ENCODE results near the gene SRGAP2C. TPM values are rescaled to one million over a fixed set of nuclear protein-coding genes. Genes with fewer than 3 reads are reported as not detected.
"Not testable (repeated sequence)": the region's sequence is repeated elsewhere in the genome, so short reads cannot be mapped to it uniquely, and the experiment has no call there.

Gene SRGAP2C
- total and polyA plus RNA-seq, 2 donors (not counting 3 experiments of a cell fraction or from before 2014, with no cell fraction given): 5.6 to 56.4 TPM

DNA sequence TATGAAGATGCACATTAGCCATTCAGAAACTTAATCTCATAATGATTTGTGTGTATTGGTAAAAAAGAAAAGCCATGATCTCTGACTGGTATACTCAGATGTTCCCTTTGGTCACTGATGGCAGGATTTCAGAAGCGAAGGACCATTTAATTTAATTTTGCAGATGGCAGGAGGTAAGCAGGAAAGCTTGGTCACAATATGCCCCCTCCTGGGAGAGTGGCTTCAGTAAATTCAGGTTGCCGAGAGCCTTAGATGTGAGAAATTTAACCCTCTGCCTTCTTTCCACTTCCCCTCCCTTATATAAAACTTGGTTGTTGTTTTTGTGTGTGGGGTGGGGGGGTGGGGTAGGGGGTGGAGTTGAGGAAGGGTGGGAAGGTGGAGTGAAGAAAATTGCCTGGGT lies 72.9 kb downstream of the SRGAP2C start:
- H3K27ac ChIP-seq (ENCODE audit: insufficient read depth, low read depth, low read length); H3K36me3 ChIP-seq (ENCODE audit: control insufficient read depth in 2 of 2, extremely low read depth in 1 of 2, insufficient read depth in 2 of 2, low read length in 2 of 2); H3K27me3 ChIP-seq (ENCODE audit: control insufficient read depth in 2 of 2, insufficient read depth in 2 of 2, low read length in 2 of 2); FAIRE-seq; H3K4me3 ChIP-seq (replicated peaks in 1 of 3; ENCODE audit: insufficient read depth in 1 of 3, low read depth in 1 of 3, low read length in 3 of 3); H3K9me3 ChIP-seq (replicated peaks; ENCODE audit: control insufficient read depth, insufficient read depth, low read length); DNase-seq (ENCODE audit: low read depth, low spot score); H2AFZ ChIP-seq (ENCODE audit: low read depth, low read length); H3K4me1 ChIP-seq (ENCODE audit: control insufficient read depth, extremely low read depth, insufficient read depth, low read length); CTCF ChIA-PET; H3K9ac ChIP-seq (replicated peaks; ENCODE audit: extremely low read depth, insufficient read depth, low read length); H3K79me2 ChIP-seq (ENCODE audit: control insufficient read depth, insufficient read depth, low read length); intact Hi-C loops (cut with micrococcal nuclease); POLR2A ChIA-PET; dilution Hi-C loops (cut with MboI; ENCODE audit: extremely low pct_ligation_motif_present, low sequenced_read_pairs); H4K20me1 ChIP-seq (replicated peaks; ENCODE audit: control insufficient read depth, extremely low read depth, insufficient read depth, low read length); BruUV-seq (replicated peaks); H3K4me2 ChIP-seq (ENCODE audit: insufficient read depth, low read length); H3K9me1 ChIP-seq (replicated peaks; ENCODE audit: control insufficient read depth, extremely low read depth, insufficient read depth, low read length): not testable (repeated sequence)

DNA sequence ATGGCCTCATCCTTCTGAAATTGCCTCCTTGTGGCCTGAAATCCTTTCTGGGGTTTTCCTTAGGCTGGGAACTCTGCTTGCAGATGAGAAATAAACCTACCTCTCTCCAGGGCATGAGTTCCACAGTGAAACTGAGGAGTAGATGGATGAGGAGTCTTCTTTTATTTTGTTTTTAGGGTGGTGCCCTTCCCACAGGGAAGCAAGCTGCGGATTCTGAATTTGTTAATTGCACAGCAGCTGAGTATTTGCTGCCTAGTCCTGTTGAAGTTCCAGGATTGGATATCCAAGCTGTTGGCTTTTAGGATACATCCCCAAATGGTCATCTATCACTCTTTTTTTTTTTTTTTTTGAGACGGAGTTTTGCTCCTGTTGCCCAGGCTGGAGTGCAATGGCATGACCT lies 73.4 kb downstream of the SRGAP2C start:
- H3K9ac ChIP-seq (replicated peaks; ENCODE audit: extremely low read depth, insufficient read depth, low read length); H3K4me3 ChIP-seq (replicated peaks in 1 of 3; ENCODE audit: insufficient read depth in 1 of 3, low read depth in 1 of 3, low read length in 3 of 3); H3K27me3 ChIP-seq (ENCODE audit: control insufficient read depth in 2 of 2, insufficient read depth in 2 of 2, low read length in 2 of 2); H3K9me3 ChIP-seq (replicated peaks; ENCODE audit: control insufficient read depth, insufficient read depth, low read length); H3K27ac ChIP-seq (ENCODE audit: insufficient read depth, low read depth, low read length); DNase-seq (ENCODE audit: low read depth, low spot score); BruUV-seq (replicated peaks); H3K79me2 ChIP-seq (ENCODE audit: control insufficient read depth, insufficient read depth, low read length); H3K36me3 ChIP-seq (ENCODE audit: control insufficient read depth in 2 of 2, extremely low read depth in 1 of 2, insufficient read depth in 2 of 2, low read length in 2 of 2); POLR2A ChIA-PET; H3K4me2 ChIP-seq (ENCODE audit: insufficient read depth, low read length); H2AFZ ChIP-seq (ENCODE audit: low read depth, low read length); intact Hi-C loops (cut with micrococcal nuclease); CTCF ChIA-PET; H4K20me1 ChIP-seq (replicated peaks; ENCODE audit: control insufficient read depth, extremely low read depth, insufficient read depth, low read length); H3K4me1 ChIP-seq (ENCODE audit: control insufficient read depth, extremely low read depth, insufficient read depth, low read length); FAIRE-seq; H3K9me1 ChIP-seq (replicated peaks; ENCODE audit: control insufficient read depth, extremely low read depth, insufficient read depth, low read length); dilution Hi-C loops (cut with MboI; ENCODE audit: extremely low pct_ligation_motif_present, low sequenced_read_pairs): not testable (repeated sequence)

DNA sequence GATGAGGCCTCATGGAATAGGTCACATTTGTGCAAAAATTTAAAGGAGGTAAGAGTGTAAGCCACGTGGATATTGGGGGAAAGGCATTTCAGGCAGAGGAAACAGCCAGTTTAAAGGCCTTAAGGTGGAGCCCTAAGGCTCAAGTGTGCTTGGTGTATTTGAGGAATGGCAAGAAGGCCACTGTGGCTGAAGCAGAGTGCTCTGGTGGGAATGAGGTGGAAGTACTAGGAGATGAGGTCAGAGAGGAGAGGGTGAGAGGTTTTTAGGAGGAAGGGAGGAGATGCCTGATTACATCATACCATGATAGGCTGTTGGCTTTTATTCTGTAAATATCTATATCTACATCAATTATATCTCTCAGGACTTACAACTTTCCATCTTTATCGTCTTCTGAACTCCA lies 75.4 kb downstream of the SRGAP2C start:
- H3K27ac ChIP-seq (ENCODE audit: insufficient read depth, low read depth, low read length); FAIRE-seq; H3K27me3 ChIP-seq (ENCODE audit: control insufficient read depth in 2 of 2, insufficient read depth in 2 of 2, low read length in 2 of 2); H3K4me2 ChIP-seq (ENCODE audit: insufficient read depth, low read length); H3K36me3 ChIP-seq (ENCODE audit: control insufficient read depth in 2 of 2, extremely low read depth in 1 of 2, insufficient read depth in 2 of 2, low read length in 2 of 2); H3K9me1 ChIP-seq (replicated peaks; ENCODE audit: control insufficient read depth, extremely low read depth, insufficient read depth, low read length); intact Hi-C loops (cut with micrococcal nuclease); POLR2A ChIA-PET; H3K4me3 ChIP-seq (replicated peaks in 1 of 3; ENCODE audit: insufficient read depth in 1 of 3, low read depth in 1 of 3, low read length in 3 of 3); H2AFZ ChIP-seq (ENCODE audit: low read depth, low read length); H3K9me3 ChIP-seq (replicated peaks; ENCODE audit: control insufficient read depth, insufficient read depth, low read length); dilution Hi-C loops (cut with MboI; ENCODE audit: extremely low pct_ligation_motif_present, low sequenced_read_pairs); H4K20me1 ChIP-seq (replicated peaks; ENCODE audit: control insufficient read depth, extremely low read depth, insufficient read depth, low read length); CTCF ChIA-PET; DNase-seq (ENCODE audit: low read depth, low spot score); H3K9ac ChIP-seq (replicated peaks; ENCODE audit: extremely low read depth, insufficient read depth, low read length); H3K4me1 ChIP-seq (ENCODE audit: control insufficient read depth, extremely low read depth, insufficient read depth, low read length); BruUV-seq (replicated peaks); H3K79me2 ChIP-seq (ENCODE audit: control insufficient read depth, insufficient read depth, low read length): not testable (repeated sequence)

DNA sequence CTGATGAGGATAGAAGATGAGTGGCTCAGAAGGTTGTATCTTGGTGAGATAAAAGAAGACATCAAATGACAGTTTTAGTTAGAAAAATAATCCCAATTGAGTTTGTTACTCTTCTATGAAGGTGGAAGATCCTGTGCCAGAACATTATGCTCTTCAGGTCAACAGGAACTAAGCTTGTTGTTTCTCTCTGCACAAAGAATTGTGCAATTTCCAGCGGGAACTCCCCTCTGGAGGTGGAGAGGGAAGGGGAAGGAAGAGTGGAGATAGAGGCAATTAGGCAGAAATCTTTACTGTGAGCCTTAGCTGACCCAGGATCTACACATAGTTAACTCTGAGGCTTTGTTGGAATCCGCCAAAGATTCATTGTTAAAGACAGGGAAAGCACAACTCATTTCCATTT lies 77.4 kb downstream of the SRGAP2C start:
- DNase-seq (ENCODE audit: low read depth, low spot score); POLR2A ChIA-PET; intact Hi-C loops (cut with micrococcal nuclease); FAIRE-seq; H3K27ac ChIP-seq (ENCODE audit: insufficient read depth, low read depth, low read length); H2AFZ ChIP-seq (ENCODE audit: low read depth, low read length); H3K79me2 ChIP-seq (ENCODE audit: control insufficient read depth, insufficient read depth, low read length); H3K9me3 ChIP-seq (replicated peaks; ENCODE audit: control insufficient read depth, insufficient read depth, low read length); H3K27me3 ChIP-seq (ENCODE audit: control insufficient read depth in 2 of 2, insufficient read depth in 2 of 2, low read length in 2 of 2); dilution Hi-C loops (cut with MboI; ENCODE audit: extremely low pct_ligation_motif_present, low sequenced_read_pairs); BruUV-seq (replicated peaks); H3K4me2 ChIP-seq (ENCODE audit: insufficient read depth, low read length); H3K9me1 ChIP-seq (replicated peaks; ENCODE audit: control insufficient read depth, extremely low read depth, insufficient read depth, low read length); H3K4me3 ChIP-seq (replicated peaks in 1 of 3; ENCODE audit: insufficient read depth in 1 of 3, low read depth in 1 of 3, low read length in 3 of 3); H3K9ac ChIP-seq (replicated peaks; ENCODE audit: extremely low read depth, insufficient read depth, low read length); CTCF ChIA-PET; H3K4me1 ChIP-seq (ENCODE audit: control insufficient read depth, extremely low read depth, insufficient read depth, low read length); H4K20me1 ChIP-seq (replicated peaks; ENCODE audit: control insufficient read depth, extremely low read depth, insufficient read depth, low read length); H3K36me3 ChIP-seq (ENCODE audit: control insufficient read depth in 2 of 2, extremely low read depth in 1 of 2, insufficient read depth in 2 of 2, low read length in 2 of 2): not testable (repeated sequence)
